Colonic mucosa (tissue), 4 donors: ENCODE data around the gene PRR15. TPM values are rescaled to one million over a fixed set of nuclear protein-coding genes. Genes with fewer than 3 reads are reported as not detected.

Source experiments
- DNase-seq: peaks from one replicate; pipeline ENCODE4 v3.0.0-alpha.2; 2020
- H3K27ac ChIP-seq: fragments of 200-600 bp; one replicate; pipeline ENCODE4 v1.8.0; 2021
- H3K27me3 ChIP-seq: fragments of 200-600 bp; one replicate; pipeline ENCODE4 v1.8.0; 2021
- H3K36me3 ChIP-seq: fragments of 200-600 bp; one replicate; pipeline ENCODE4 v1.8.0; 2021
- H3K4me1 ChIP-seq: fragments of 200-600 bp; one replicate; pipeline ENCODE4 v1.8.0; 2021; ENCODE audit warnings: mild to moderate bottlenecking
- H3K4me3 ChIP-seq: fragments of 200-600 bp; one replicate; pipeline ENCODE4 v1.8.0; 2021
- H3K9ac ChIP-seq, 2 donors: one replicate each; pipeline ENCODE4 v1.7.0; 2013; ENCODE audit warnings: control low read depth in 2 of 2, low read depth in 2 of 2, low read length in 2 of 2
- H3K9me3 ChIP-seq: fragments of 200-600 bp; one replicate; pipeline ENCODE4 v1.8.0; 2021
- intact Hi-C: fragments of 100-400 bp; cut with DNase I; formaldehyde crosslinking; loops from one replicate; pipeline ENCODE4 v1.14.1; 2022
- total RNA-seq, 2 donors: library from RNA; stranded (reverse); fragmentation: NEBNext Ultra II Directional in 1 of 2; extraction: Animal tissue kit (Norgen Biotek cat#: 25700) in 1 of 2; gene quantifications; one replicate each; pipeline ENCODE4 v1.2.1, GENCODE V29; 2021
- TF ChIP-seq, protein P1 (sequence below): fragments of 200-600 bp; IDR thresholded peaks from one replicate; pipeline ENCODE4 v1.8.0; 2022; ENCODE audit warnings: antibody characterized with exemption, mild to moderate bottlenecking
- donor health status: healthy.
- donor health status: DM: no; HTN: no; CAD: no.
- donor health status: DM: no; HTN: no; CAD: no.

PRR15 gene
- total RNA-seq, 2 donors from 2014 or later, result 129 to 194 TPM

DNA sequence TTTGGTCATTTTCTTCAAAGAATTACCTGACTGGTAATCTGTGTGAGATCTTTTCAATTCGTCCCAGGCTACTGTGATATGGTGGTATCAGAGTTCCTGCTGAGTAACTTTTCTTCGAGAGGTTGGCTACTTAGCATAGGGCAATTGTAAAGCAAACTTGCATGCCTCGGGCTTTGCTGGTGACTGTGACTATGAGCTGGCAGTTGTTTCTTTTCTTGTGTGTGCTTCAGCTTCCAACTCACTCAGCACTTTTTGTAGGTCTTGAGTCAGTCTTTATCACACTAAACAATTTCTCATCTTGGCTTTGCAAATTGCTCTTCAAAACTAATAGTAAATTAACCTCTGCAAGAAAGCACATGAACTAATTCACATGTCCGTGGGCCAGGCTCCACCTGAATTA lies 44.3 kb downstream of the PRR15 start:
- no peaks in the 10 kb centered on the region for H3K4me1 ChIP-seq
- H3K27me3 ChIP-seq, result no peaks in the 10 kb centered on the region
- no peaks in the 10 kb centered on the region for H3K36me3 ChIP-seq
- H3K9me3 ChIP-seq, result no peaks in the 10 kb centered on the region
- no peak for DNase-seq
- H3K4me3 ChIP-seq, result no peak overlapping the region
- H3K27ac ChIP-seq, result peak overlapping the region; percentile 80
- intact Hi-C loops, result loop anchor here (5.0 kb wide), 1 partner anchor 41 kb away; no protein-coding TSS in a partner anchor
- TF ChIP-seq, protein P1, sequence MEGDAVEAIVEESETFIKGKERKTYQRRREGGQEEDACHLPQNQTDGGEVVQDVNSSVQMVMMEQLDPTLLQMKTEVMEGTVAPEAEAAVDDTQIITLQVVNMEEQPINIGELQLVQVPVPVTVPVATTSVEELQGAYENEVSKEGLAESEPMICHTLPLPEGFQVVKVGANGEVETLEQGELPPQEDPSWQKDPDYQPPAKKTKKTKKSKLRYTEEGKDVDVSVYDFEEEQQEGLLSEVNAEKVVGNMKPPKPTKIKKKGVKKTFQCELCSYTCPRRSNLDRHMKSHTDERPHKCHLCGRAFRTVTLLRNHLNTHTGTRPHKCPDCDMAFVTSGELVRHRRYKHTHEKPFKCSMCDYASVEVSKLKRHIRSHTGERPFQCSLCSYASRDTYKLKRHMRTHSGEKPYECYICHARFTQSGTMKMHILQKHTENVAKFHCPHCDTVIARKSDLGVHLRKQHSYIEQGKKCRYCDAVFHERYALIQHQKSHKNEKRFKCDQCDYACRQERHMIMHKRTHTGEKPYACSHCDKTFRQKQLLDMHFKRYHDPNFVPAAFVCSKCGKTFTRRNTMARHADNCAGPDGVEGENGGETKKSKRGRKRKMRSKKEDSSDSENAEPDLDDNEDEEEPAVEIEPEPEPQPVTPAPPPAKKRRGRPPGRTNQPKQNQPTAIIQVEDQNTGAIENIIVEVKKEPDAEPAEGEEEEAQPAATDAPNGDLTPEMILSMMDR, result no peak
- H3K9ac ChIP-seq, result no peak overlapping the region

DNA sequence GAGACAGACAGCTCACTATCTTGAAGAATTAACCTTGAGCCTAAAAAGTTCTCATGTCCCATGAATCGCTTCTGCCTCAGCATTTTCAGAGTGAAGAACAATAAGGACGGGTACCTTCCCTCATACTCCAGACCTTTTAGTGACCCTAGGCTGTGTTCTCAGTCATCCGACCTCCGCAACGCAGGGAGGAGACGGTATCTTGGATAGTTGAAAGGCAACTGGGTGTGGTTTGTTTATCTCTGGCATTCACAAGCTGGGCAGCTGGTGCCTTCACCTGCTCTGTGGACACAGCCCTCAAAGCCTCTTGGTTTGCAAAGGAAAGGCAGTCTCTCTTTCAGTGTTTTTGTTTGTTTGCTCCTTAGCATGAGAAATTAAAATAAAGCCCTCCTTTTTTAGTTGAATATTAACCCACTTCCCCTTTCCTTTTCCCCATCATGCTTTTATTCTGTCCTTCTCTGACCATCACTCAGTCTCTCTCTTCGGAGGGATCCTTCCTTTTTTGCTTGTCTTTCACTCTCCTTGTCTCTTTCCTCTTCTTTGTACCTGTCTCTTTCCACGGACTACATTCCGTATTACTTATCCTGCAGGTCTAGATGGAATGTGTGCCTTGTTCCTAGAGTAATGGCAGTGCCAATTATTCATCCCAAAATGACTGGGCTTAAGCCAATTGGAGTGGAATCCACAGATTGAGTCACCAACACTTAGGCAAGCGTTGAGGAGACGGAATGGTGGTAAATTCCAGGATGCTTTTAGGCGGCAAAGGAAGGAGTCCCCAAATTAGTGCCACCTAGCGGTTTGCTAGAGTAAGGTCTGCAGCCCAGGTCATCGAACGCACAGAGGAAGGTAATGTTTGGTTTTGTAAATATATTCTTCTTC lies 45.8 kb downstream of the PRR15 start:
- intact Hi-C loops, result loop anchor here (5.0 kb wide), 1 partner anchor 42 kb away; no protein-coding TSS in a partner anchor
- H3K36me3 ChIP-seq, result no peaks in the 10 kb centered on the region
- no peak overlapping the region for H3K4me3 ChIP-seq
- TF ChIP-seq, protein P1, result peak; percentile 80
- H3K4me1 ChIP-seq, result no peaks in the 10 kb centered on the region
- peak; percentile 79 for DNase-seq
- peak overlapping the region in 1 of 2 donors; percentile 56 for H3K9ac ChIP-seq
- no peaks in the 10 kb centered on the region for H3K27me3 ChIP-seq
- H3K9me3 ChIP-seq, result no peaks in the 10 kb centered on the region
- H3K27ac ChIP-seq, result peak overlapping the region; percentile 70

DNA sequence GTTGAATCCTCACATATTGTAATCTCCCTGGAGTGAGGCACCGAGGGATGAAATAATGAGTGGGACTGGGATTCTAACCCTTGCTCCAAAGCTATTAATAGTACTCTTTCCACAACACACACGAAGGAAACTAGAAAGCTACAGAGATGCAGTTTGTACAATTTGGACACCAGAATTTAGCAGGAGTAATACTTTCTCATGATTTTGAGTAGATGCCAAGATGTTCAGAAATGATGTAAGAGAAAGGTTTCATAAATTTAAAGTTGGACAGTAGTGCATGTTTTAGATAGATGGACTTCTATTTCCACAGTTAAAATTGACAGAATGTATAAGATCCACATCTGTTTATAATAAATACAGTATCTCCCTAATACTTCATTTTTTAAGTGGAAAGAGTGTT lies 46.5 kb downstream of the PRR15 start:
- TF ChIP-seq, protein P1, result no peak
- Histone ChIP-seq H3K27me3 (no peaks in the 10 kb centered on the region), H3K4me1 (no peaks in the 10 kb centered on the region), H3K27ac (no peak overlapping the region), H3K9me3 (no peaks in the 10 kb centered on the region), H3K36me3 (no peaks in the 10 kb centered on the region), H3K9ac (no peak overlapping the region), H3K4me3 (no peak overlapping the region)
- no peak for DNase-seq
- intact Hi-C loops, result no loop called here

DNA sequence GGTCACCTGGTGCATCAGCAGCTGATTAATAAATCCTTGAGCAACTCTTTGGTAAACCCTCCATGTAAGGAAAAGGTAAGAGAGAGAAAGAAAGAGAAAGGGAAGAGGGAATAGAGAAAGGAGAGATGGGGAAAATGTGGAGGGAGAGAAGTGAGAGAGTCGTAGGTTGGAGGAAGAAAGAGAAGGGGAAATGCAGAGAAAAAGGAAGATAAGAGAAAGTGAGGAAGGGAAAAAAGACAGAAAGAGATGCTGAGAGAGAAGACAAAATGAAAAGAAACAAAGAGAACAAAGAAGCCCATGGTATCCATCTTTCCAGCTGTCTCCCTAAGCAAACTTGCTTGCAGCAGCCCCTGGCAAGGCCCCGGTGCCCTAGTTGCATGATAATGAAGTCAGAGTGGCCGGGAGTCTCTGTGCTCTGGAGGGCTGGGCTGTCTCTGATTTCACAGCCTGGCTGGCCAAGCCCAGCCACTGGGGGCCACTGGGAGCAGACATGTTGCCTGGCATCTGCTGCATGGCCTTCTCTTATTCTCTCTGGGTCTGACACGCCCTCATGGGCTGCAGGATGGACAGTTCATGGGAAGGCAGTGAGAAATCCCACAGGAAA lies 48.4 kb downstream of the PRR15 start:
- H3K4me3 ChIP-seq, result no peak overlapping the region
- no peaks in the 10 kb centered on the region for H3K36me3 ChIP-seq
- H3K9me3 ChIP-seq, result no peaks in the 10 kb centered on the region
- no peak for DNase-seq
- H3K27me3 ChIP-seq, result no peaks in the 10 kb centered on the region
- TF ChIP-seq, protein P1, result no peak
- no peaks in the 10 kb centered on the region for H3K4me1 ChIP-seq
- intact Hi-C loops, result no loop called here
- no peak overlapping the region for H3K27ac ChIP-seq
- H3K9ac ChIP-seq, result no peak overlapping the region

DNA sequence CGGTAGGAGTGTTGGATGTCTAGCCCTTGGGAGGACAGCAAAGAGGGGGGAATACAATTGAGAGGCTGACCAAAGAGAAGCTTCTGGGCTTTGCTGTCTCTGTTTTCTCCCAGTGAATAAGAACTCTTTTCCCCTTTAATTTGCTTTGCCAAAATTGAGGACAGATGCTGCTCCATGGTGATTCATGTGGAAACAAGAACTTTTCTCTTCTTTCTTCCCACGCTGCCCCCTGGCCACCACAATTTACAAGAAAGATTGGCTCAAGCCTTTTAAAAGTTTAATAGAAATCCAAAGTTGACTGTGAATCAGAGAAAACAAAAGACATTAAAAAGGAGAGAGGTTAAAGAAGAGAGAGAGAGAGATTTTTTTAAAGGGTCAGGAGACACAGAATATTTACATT lies 49.0 kb downstream of the PRR15 start:
- intact Hi-C loops, result no loop called here
- no peaks in the 10 kb centered on the region for H3K9me3 ChIP-seq
- no peak overlapping the region for H3K4me3 ChIP-seq
- no peak overlapping the region for H3K9ac ChIP-seq
- no peaks in the 10 kb centered on the region for H3K4me1 ChIP-seq
- no peak overlapping the region for H3K27ac ChIP-seq
- no peaks in the 10 kb centered on the region for H3K27me3 ChIP-seq
- DNase-seq, result no peak
- no peaks in the 10 kb centered on the region for H3K36me3 ChIP-seq
- TF ChIP-seq, protein P1, result no peak
